HepG2 (cell line): ENCODE measurements around the gene P2RY8. TPM values are rescaled to one million over a fixed set of nuclear protein-coding genes. Genes with fewer than 3 reads are reported as not detected.
A peak's percentile ranks its signal among the peaks of the same experiment; 100 is the strongest.
"Not testable (repeated sequence)": the region's sequence is repeated elsewhere in the genome, so short reads cannot be mapped to it uniquely, and the experiment has no call there.

Source experiments
- ATAC-seq: fragments of 200-7000 bp; cut with Tn5 transposase; 3 replicates; pipeline ENCODE4 v1.9.1; 2020; ENCODE audit warnings: mild to moderate bottlenecking, moderate library complexity
- BruUV-seq: library from RNA; stranded (reverse); fragments of 400-500 nt; replicated peaks from 2 replicates; lab custom pipeline; 2021; lab: Mats Ljungman, UMichigan
- CTCF ChIA-PET: fragments of 300-600 bp; formaldehyde crosslinking; extraction: SDS; loops from one replicate; lab custom pipeline; 2021; ENCODE audit warnings: low total read pairs, inconsistent platforms, low intra/inter-chr PET ratio; lab: Yijun Ruan, JAX
- POLR2A ChIA-PET: fragments of 350-600 bp; sonication (Branson Sonifier 250); formaldehyde crosslinking; loops from one replicate; lab custom pipeline; 2020; ENCODE audit warnings: antibody characterized with exemption, inconsistent platforms; lab: Yijun Ruan, JAX
- DNase-seq: peaks from one replicate; pipeline ENCODE4 v3.0.0-alpha.2; 2015; ENCODE audit warnings: low spot score
- FAIRE-seq: peaks from 3 replicates; lab custom pipeline; 2011; peaks lifted over from hg19 to GRCh38; lab: Jason Lieb, UNC
- H2AFZ ChIP-seq: one replicate; pipeline ENCODE4 v1.6.1; 2011; ENCODE audit warnings: low read length, inconsistent platforms
- H3K27ac ChIP-seq: fragments of 300-600 bp; 3 replicates; pipeline ENCODE4 v1.8.0; 2011; ENCODE audit warnings: mixed run types, mild to moderate bottlenecking, mixed read lengths, low read length, inconsistent platforms; ENCODE audit not compliant: insufficient read depth; ENCODE audit errors: extremely low read length
- H3K27me3 ChIP-seq, 2 experiments: fragments of 200-600 bp in 1 of 2; 2 replicates in 1 of 2; 3 replicates in 1 of 2; pipeline versions ENCODE4 v1.6.0 to v1.8.0; 2011; ENCODE audit warnings: low read length in 2 of 2, mild to moderate bottlenecking in 2 of 2, moderate library complexity in 2 of 2, inconsistent platforms in 1 of 2; ENCODE audit not compliant: insufficient read depth in 2 of 2, control insufficient read depth in 1 of 2
- H3K36me3 ChIP-seq, 2 experiments: fragments of 200-600 bp in 1 of 2; replicated peaks in 1 of 2; 2 replicates in 1 of 2; 3 replicates in 1 of 2; pipeline versions ENCODE4 v1.5.1 to v1.8.0; 2011; ENCODE audit warnings: low read length in 2 of 2, inconsistent platforms in 1 of 2; ENCODE audit not compliant: insufficient read depth in 2 of 2, control insufficient read depth in 1 of 2
- H3K4me1 ChIP-seq: 2 replicates; pipeline ENCODE4 v1.5.1; 2012; ENCODE audit warnings: low read length, inconsistent platforms; ENCODE audit not compliant: insufficient read depth
- H3K4me2 ChIP-seq: 2 replicates; pipeline ENCODE4 v1.6.0; 2011; ENCODE audit warnings: low read depth, low read length, inconsistent platforms
- H3K4me3 ChIP-seq, 3 experiments: fragments of 200-600 bp in 1 of 3; sonication (generic), shearing (Covaris generic) in 1 of 3; replicated peaks in 1 of 3; 2 replicates each; pipeline ENCODE4 v1.5.1; 2011 to 2016; ENCODE audit warnings: low read length in 3 of 3, inconsistent platforms in 2 of 3, low read depth in 2 of 3, mild to moderate bottlenecking in 2 of 3, control low read depth in 1 of 3, mixed read lengths in 1 of 3; ENCODE audit not compliant: insufficient read depth in 1 of 3
- H3K79me2 ChIP-seq: one replicate; pipeline ENCODE4 v1.6.1; 2011; ENCODE audit warnings: low read length, inconsistent platforms; ENCODE audit not compliant: insufficient read depth
- H3K9ac ChIP-seq: 2 replicates; pipeline ENCODE4 v1.6.0; 2011; ENCODE audit warnings: mild to moderate bottlenecking, low read depth, low read length, inconsistent platforms; ENCODE audit not compliant: insufficient read depth
- H3K9me3 ChIP-seq: 2 replicates; pipeline ENCODE4 v1.5.1; 2012; ENCODE audit warnings: mild to moderate bottlenecking, low read length
- H4K20me1 ChIP-seq: 2 replicates; pipeline ENCODE4 v1.6.0; 2011; ENCODE audit warnings: inconsistent platforms, mild to moderate bottlenecking, low read length, moderate library complexity; ENCODE audit not compliant: insufficient read depth
- ASH2L ChIP-seq: fragments of 300-600, 200-600 bp; sonication (generic); IDR thresholded peaks from 2 replicates; pipeline ENCODE4 v1.7.0; 2017; ENCODE audit warnings: low read depth, mild to moderate bottlenecking, moderate library complexity, mixed read lengths, low read length; ENCODE audit not compliant: insufficient read length
- DRAP1 ChIP-seq: IDR thresholded peaks from 2 replicates; pipeline ENCODE4 v1.6.1; 2016; ENCODE audit warnings: missing genetic modification reagents, missing compliant biosample characterization
- YY1 ChIP-seq: IDR thresholded peaks from 2 replicates; pipeline ENCODE4 v1.6.1; 2011; ENCODE audit warnings: low read length, low read depth, moderate library complexity, mild to moderate bottlenecking; ENCODE audit not compliant: insufficient read depth, insufficient replicate concordance
- ZNF281 ChIP-seq: sonication (generic); formaldehyde crosslinking; IDR thresholded peaks from 2 replicates; pipeline ENCODE4 v1.4.0; 2020; ENCODE audit warnings: missing genetic modification reagents, borderline replicate concordance
- WGBS: methylation state at CpG from one replicate; pipeline ENCODE4 v1.1.6; 2017; ENCODE audit warnings: low lambda C conversion rate; 5-methylcytosine and 5-hydroxymethylcytosine counted together
- in situ Hi-C: cut with HindIII; loops from 2 replicates; pipeline ENCODE4 v1.10.0; 2017; ENCODE audit warnings: low pct_unique_long_range_greater_than_20kb; ENCODE audit not compliant: extremely low pct_ligation_motif_present
- intact Hi-C: fragments of 100-400 bp; cut with micrococcal nuclease; formaldehyde crosslinking; loops from one replicate; pipeline ENCODE4 v1.10.0; 2022; ENCODE audit not compliant: unreplicated experiment
- polyA plus RNA-seq, 8 experiments: library from polyadenylated mRNA; depleted of rRNA in 3 of 8; stranded (reverse) in 7 of 8; unstranded in 1 of 8; fragments of >200 nt; fragmentation: Illumina TruSeq in 4 of 8; extraction: Trizol in 4 of 8; gene quantifications; 2 replicates each; pipeline versions ENCODE4 v1.2.1 to v1.2.3, GENCODE V29; 2011 to 2016; ENCODE audit warnings: low read depth in 4 of 8, missing spikeins in 1 of 8, mixed read lengths in 1 of 8; ENCODE audit not compliant: insufficient read depth in 1 of 8
- total RNA-seq, 5 experiments: library from RNA; depleted of rRNA; stranded (reverse); fragments of >200 nt; fragmentation: Illumina TruSeq; extraction: Trizol; gene quantifications; 2 replicates each; pipeline ENCODE4 v1.2.3, GENCODE V29; 2016; ENCODE audit warnings: low read depth in 1 of 5

Gene P2RY8
- total and polyA plus RNA-seq, 2 of the 13 experiments (the other 11 are each of a cell fraction or from before 2014, with no cell fraction given): 1.0 to 1.3 TPM

GRCh38 chrX:1449036-1449822, 87.8 kb downstream of the P2RY8 start (continued):
- TF ChIP-seq ZNF281: no peak
- no peak for TF ChIP-seq DRAP1 (CRISPR knock-in tag)
- TF ChIP-seq ASH2L: no peak

GRCh38 chrX:1448573-1449001, 88.4 kb downstream of the P2RY8 start:
- intact Hi-C loops, POLR2A ChIA-PET, H2AFZ ChIP-seq, DNase-seq, CTCF ChIA-PET, in situ Hi-C loops, H3K27me3 ChIP-seq, H3K4me3 ChIP-seq, H3K9me3 ChIP-seq, BruUV-seq, ATAC-seq, H3K27ac ChIP-seq, H3K9ac ChIP-seq, H3K4me2 ChIP-seq, H4K20me1 ChIP-seq, H3K36me3 ChIP-seq, FAIRE-seq: not testable (repeated sequence)
- Histone ChIP-seq H3K79me2 (peaks cover 14% of the 10 kb centered on the region), H3K4me1 (peaks cover 12% of the 10 kb centered on the region)
- TF ChIP-seq YY1: peak; percentile 37
- 98% methylated on average over 5 of the region's 5 CpGs for WGBS

GRCh38 chrX:1447969-1448572, 88.9 kb downstream of the P2RY8 start:
- H3K27me3 ChIP-seq, H3K27ac ChIP-seq, H3K36me3 ChIP-seq, H3K9me3 ChIP-seq, intact Hi-C loops, CTCF ChIA-PET, BruUV-seq, H3K9ac ChIP-seq, DNase-seq, in situ Hi-C loops, H3K4me2 ChIP-seq, POLR2A ChIA-PET, H3K4me3 ChIP-seq, ATAC-seq, H4K20me1 ChIP-seq, H2AFZ ChIP-seq, FAIRE-seq: not testable (repeated sequence)
- 96% methylated on average over 8 of the region's 8 CpGs for WGBS
- H3K79me2 ChIP-seq: peaks cover 14% of the 10 kb centered on the region
- H3K4me1 ChIP-seq: peaks cover 12% of the 10 kb centered on the region
